HepG2 (cell line): ENCODE data around the gene HSCB. TPM values are rescaled to one million over a fixed set of nuclear protein-coding genes. Genes with fewer than 3 reads are reported as not detected.

Experiments used
- CREB1 ChIP-seq, 2 experiments: fragments of 450-650 bp in 1 of 2; IDR thresholded peaks; 2 replicates each; pipeline ENCODE4 v1.6.1; 2016 to 2017; ENCODE audit warnings: control low read depth in 1 of 2, mild to moderate bottlenecking in 1 of 2, missing compliant biosample characterization in 1 of 2, missing genetic modification characterization in 1 of 2
- FOXK2 ChIP-seq: fragments of 450-650 bp; IDR thresholded peaks from 2 replicates; pipeline ENCODE4 v1.6.1; 2016
- GPN1 ChIP-seq: sonication (generic); formaldehyde crosslinking; IDR thresholded peaks from 2 replicates; pipeline ENCODE4 v1.5.1; 2020; ENCODE audit warnings: missing genetic modification reagents, borderline replicate concordance
- PHF21A ChIP-seq: sonication (generic); formaldehyde crosslinking; IDR thresholded peaks from 2 replicates; pipeline ENCODE4 v1.5.0; 2020; ENCODE audit warnings: mild to moderate bottlenecking, missing genetic modification reagents
- PRMT3 ChIP-seq: sonication (generic); formaldehyde crosslinking; IDR thresholded peaks from 2 replicates; pipeline ENCODE4 v1.8.1; 2022; ENCODE audit warnings: low read depth, mild to moderate bottlenecking, moderate library complexity, missing genetic modification reagents, borderline replicate concordance
- SOX6 ChIP-seq, 2 experiments: fragments of 450-650 bp in 1 of 2; sonication (generic) in 1 of 2; formaldehyde crosslinking in 1 of 2; IDR thresholded peaks; 2 replicates each; pipeline versions ENCODE4 v1.4.0 to v1.6.1; 2017 to 2020; ENCODE audit warnings: antibody characterized with exemption in 1 of 2, mild to moderate bottlenecking in 1 of 2, missing genetic modification reagents in 1 of 2
- TOE1 ChIP-seq: sonication (generic); formaldehyde crosslinking; IDR thresholded peaks from 2 replicates; pipeline ENCODE4 v1.4.0; 2020; ENCODE audit warnings: mild to moderate bottlenecking, missing genetic modification reagents
- ZC3H4 ChIP-seq: sonication (generic); formaldehyde crosslinking; IDR thresholded peaks from 2 replicates; pipeline ENCODE4 v1.4.0; 2020; ENCODE audit warnings: missing genetic modification reagents, borderline replicate concordance
- ZNF160 ChIP-seq: sonication (generic); formaldehyde crosslinking; IDR thresholded peaks from 2 replicates; pipeline ENCODE4 v1.8.0; 2022; ENCODE audit warnings: mild to moderate bottlenecking, inconsistent platforms, missing genetic modification reagents
- ZNF460 ChIP-seq: sonication (generic); formaldehyde crosslinking; IDR thresholded peaks from 2 replicates; pipeline ENCODE4 v1.5.1; 2020; ENCODE audit warnings: missing genetic modification reagents, mild to moderate bottlenecking, borderline replicate concordance
- polyA plus RNA-seq, 8 experiments: library from polyadenylated mRNA; depleted of rRNA in 3 of 8; stranded (reverse) in 7 of 8; unstranded in 1 of 8; fragments of >200 nt; fragmentation: Illumina TruSeq in 4 of 8; extraction: Trizol in 4 of 8; gene quantifications; 2 replicates each; pipeline versions ENCODE4 v1.2.1 to v1.2.3, GENCODE V29; 2011 to 2016; ENCODE audit warnings: low read depth in 4 of 8, missing spikeins in 1 of 8, mixed read lengths in 1 of 8; ENCODE audit not compliant: insufficient read depth in 1 of 8
- total RNA-seq, 5 experiments: library from RNA; depleted of rRNA; stranded (reverse); fragments of >200 nt; fragmentation: Illumina TruSeq; extraction: Trizol; gene quantifications; 2 replicates each; pipeline ENCODE4 v1.2.3, GENCODE V29; 2016; ENCODE audit warnings: low read depth in 1 of 5
- TF ChIP-seq, protein P1 (sequence below), 2 experiments: sonication (generic) in 1 of 2; formaldehyde crosslinking in 1 of 2; IDR thresholded peaks; 2 replicates each; pipeline versions ENCODE4 v1.6.1 to v1.9.0; 2014 to 2022; ENCODE audit warnings: antibody characterized with exemption in 1 of 2, borderline replicate concordance in 1 of 2, inconsistent platforms in 1 of 2, low read depth in 1 of 2, missing genetic modification reagents in 1 of 2
- TF ChIP-seq, protein P2 (sequence below): sonication (generic); formaldehyde crosslinking; IDR thresholded peaks from 2 replicates; pipeline ENCODE4 v1.4.0; 2020; ENCODE audit warnings: mild to moderate bottlenecking, missing genetic modification reagents
- TF ChIP-seq, protein P3 (sequence below): sonication (generic); formaldehyde crosslinking; IDR thresholded peaks from 2 replicates; pipeline ENCODE4 v1.8.1; 2023; ENCODE audit warnings: mild to moderate bottlenecking, moderate library complexity, missing genetic modification reagents
- TF ChIP-seq, protein P4 (sequence below): IDR thresholded peaks from 2 replicates; pipeline ENCODE4 v1.6.1; 2016; ENCODE audit warnings: missing compliant biosample characterization, missing genetic modification reagents, borderline replicate concordance

The HSCB gene
- total and polyA plus RNA-seq, 2 of the 13 experiments (the other 11 are each of a cell fraction or from before 2014, with no cell fraction given), result 15.4 to 20.9 TPM

DNA sequence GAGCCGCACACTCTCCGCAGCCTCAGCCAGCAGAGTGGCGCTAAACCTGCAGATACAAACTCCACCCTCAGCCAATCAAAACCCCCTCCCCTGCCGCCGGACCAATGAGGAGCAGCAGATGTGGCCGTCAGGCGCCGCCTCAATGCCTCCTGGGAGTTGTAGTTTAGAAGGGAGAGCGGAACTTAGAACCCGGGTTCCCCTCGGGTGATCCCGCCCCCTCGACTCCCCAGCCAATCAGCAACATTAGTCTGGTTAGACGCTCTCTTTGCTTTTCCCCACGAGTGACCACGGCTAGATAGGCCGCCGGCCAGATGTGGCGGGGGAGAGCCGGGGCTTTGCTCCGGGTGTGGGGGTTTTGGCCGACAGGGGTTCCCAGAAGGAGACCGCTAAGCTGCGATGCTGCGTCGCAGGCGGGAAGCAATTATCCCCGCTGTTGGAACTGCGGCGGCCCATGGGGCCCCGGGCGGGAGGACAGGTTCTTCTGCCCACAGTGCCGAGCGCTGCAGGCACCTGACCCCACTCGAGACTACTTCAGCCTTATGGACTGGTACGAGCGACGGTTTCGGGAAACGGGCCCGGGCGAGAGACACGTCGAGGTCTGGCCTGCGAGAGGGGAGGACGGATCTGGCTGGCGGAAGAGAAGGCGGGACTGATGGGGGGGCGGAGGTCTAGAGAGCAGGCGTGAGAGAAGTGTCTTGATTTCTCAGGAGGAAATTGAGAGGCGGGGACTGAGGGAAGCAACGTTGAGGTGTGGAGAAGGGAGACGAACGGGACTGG lies at the start of gene HSCB, which contains the start of gene CHEK2 (continued):
- TF ChIP-seq, protein P1, sequence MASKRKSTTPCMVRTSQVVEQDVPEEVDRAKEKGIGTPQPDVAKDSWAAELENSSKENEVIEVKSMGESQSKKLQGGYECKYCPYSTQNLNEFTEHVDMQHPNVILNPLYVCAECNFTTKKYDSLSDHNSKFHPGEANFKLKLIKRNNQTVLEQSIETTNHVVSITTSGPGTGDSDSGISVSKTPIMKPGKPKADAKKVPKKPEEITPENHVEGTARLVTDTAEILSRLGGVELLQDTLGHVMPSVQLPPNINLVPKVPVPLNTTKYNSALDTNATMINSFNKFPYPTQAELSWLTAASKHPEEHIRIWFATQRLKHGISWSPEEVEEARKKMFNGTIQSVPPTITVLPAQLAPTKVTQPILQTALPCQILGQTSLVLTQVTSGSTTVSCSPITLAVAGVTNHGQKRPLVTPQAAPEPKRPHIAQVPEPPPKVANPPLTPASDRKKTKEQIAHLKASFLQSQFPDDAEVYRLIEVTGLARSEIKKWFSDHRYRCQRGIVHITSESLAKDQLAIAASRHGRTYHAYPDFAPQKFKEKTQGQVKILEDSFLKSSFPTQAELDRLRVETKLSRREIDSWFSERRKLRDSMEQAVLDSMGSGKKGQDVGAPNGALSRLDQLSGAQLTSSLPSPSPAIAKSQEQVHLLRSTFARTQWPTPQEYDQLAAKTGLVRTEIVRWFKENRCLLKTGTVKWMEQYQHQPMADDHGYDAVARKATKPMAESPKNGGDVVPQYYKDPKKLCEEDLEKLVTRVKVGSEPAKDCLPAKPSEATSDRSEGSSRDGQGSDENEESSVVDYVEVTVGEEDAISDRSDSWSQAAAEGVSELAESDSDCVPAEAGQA (IDR thresholded peaks at IDR 0.05; ENCODE audit: low read depth), result no peak
- TF ChIP-seq, protein P1 (CRISPR knock-in tag; IDR thresholded peaks at IDR 0.05; ENCODE audit: borderline replicate concordance), result no peak
- TF ChIP-seq ZNF160 (CRISPR knock-in tag) (no peak), FOXK2 (no peak), GPN1 (CRISPR knock-in tag) (no peak), PRMT3 (CRISPR knock-in tag) (no peak), CREB1 (IDR thresholded peaks at IDR 0.05) (peak; percentile 88), CREB1 (CRISPR knock-in tag; IDR thresholded peaks at IDR 0.05) (peak; percentile 95), TOE1 (no peak), SOX6 (IDR thresholded peaks at IDR 0.05) (no peak), SOX6 (CRISPR knock-in tag; IDR thresholded peaks at IDR 0.05) (peak; percentile 19; the same call in 1 of the 2 replicates), PHF21A (peak; percentile 78), ZC3H4 (0 out of 2 replicates have a peak, but pooled peaks have one; percentile 40), ZNF460 (CRISPR knock-in tag) (no peak)
- TF ChIP-seq, protein P2, sequence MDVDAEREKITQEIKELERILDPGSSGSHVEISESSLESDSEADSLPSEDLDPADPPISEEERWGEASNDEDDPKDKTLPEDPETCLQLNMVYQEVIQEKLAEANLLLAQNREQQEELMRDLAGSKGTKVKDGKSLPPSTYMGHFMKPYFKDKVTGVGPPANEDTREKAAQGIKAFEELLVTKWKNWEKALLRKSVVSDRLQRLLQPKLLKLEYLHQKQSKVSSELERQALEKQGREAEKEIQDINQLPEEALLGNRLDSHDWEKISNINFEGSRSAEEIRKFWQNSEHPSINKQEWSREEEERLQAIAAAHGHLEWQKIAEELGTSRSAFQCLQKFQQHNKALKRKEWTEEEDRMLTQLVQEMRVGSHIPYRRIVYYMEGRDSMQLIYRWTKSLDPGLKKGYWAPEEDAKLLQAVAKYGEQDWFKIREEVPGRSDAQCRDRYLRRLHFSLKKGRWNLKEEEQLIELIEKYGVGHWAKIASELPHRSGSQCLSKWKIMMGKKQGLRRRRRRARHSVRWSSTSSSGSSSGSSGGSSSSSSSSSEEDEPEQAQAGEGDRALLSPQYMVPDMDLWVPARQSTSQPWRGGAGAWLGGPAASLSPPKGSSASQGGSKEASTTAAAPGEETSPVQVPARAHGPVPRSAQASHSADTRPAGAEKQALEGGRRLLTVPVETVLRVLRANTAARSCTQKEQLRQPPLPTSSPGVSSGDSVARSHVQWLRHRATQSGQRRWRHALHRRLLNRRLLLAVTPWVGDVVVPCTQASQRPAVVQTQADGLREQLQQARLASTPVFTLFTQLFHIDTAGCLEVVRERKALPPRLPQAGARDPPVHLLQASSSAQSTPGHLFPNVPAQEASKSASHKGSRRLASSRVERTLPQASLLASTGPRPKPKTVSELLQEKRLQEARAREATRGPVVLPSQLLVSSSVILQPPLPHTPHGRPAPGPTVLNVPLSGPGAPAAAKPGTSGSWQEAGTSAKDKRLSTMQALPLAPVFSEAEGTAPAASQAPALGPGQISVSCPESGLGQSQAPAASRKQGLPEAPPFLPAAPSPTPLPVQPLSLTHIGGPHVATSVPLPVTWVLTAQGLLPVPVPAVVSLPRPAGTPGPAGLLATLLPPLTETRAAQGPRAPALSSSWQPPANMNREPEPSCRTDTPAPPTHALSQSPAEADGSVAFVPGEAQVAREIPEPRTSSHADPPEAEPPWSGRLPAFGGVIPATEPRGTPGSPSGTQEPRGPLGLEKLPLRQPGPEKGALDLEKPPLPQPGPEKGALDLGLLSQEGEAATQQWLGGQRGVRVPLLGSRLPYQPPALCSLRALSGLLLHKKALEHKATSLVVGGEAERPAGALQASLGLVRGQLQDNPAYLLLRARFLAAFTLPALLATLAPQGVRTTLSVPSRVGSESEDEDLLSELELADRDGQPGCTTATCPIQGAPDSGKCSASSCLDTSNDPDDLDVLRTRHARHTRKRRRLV (CRISPR knock-in tag), result peak; percentile 61; the same call in 1 of the 2 replicates
- TF ChIP-seq, protein P3, sequence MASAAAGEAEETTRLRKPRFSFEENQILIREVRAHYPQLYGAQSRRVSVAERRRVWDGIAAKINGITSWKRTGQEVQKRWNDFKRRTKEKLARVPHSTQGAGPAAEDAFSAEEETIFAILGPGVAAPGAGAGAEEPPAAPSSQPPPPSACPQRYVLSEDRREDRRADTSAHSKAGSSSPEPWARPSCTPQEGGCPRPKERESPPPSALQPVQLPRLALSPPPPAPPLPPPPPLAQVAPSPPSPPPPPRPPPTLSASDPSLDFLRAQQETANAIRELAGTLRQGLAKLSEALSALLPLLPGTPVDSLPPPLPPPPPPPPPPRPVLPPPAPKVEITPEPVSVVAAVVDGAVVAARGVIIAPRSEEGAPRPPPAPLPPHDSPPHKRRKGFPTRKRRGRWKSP, result no peak
- TF ChIP-seq, protein P4, sequence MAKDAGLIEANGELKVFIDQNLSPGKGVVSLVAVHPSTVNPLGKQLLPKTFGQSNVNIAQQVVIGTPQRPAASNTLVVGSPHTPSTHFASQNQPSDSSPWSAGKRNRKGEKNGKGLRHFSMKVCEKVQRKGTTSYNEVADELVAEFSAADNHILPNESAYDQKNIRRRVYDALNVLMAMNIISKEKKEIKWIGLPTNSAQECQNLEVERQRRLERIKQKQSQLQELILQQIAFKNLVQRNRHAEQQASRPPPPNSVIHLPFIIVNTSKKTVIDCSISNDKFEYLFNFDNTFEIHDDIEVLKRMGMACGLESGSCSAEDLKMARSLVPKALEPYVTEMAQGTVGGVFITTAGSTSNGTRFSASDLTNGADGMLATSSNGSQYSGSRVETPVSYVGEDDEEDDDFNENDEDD, result peak; percentile 94
